GM23248 (cell line): Measurements from ENCODE around the gene DCLRE1B.

ENCODE experiments used
- EZH2 ChIP-seq: fragments of 200-600 bp; sonication (generic); IDR thresholded peaks from 2 replicates; pipeline ENCODE4 v1.6.1; 2018; ENCODE audit warnings: antibody characterized with exemption, mild to moderate bottlenecking; ENCODE audit not compliant: insufficient read depth, poor library complexity, severe bottlenecking
- EZH2phosphoT487 ChIP-seq: fragments of 200-600 bp; sonication (generic); IDR thresholded peaks from 2 replicates; pipeline ENCODE4 v1.6.1; 2018; ENCODE audit warnings: antibody characterized with exemption, moderate library complexity, mild to moderate bottlenecking, low read depth; ENCODE audit not compliant: insufficient read depth

- TF ChIP-seq EZH2phosphoT487 (no peak), EZH2 (no peak)
Measured at GRCh38 chr1:113875714-113876113, 29.4 kb upstream of the DCLRE1B start.
